T follicular helper cell (primary cell): ENCODE results near the gene CNOT1.

Experiments
- DNase-seq: peaks from one replicate; pipeline ENCODE4 v3.0.0-alpha.2; 2020; ENCODE audit warnings: low read depth

Gene CNOT1

GRCh38 chr16:58516768-58517107 lies 112.9 kb downstream of the CNOT1 start:
- DNase-seq: no peak

- DNase-seq: peak; percentile 25
Observed at GRCh38 chr16:58515871-58516767, 113.5 kb downstream of the CNOT1 start.

- peak; percentile 45 for DNase-seq
Observed at GRCh38 chr16:58515125-58515870, 114.3 kb downstream of the CNOT1 start, which contains the start of gene SETD6. Gene SETD6 (plus strand): TSS chr16:58515517. CDS start chr16:58515538, 21 bp downstream.

GRCh38 chr16:58513874-58514273 lies 115.8 kb downstream of the CNOT1 start:
- DNase-seq: no peak

- DNase-seq: peak; percentile 73
Observed at GRCh38 chr16:58511933-58512815, 117.5 kb downstream of the CNOT1 start.

- no peak for DNase-seq
Observed at GRCh38 chr16:58510776-58511628, 118.6 kb downstream of the CNOT1 start.

- DNase-seq: no peak
Observed at GRCh38 chr16:58510097-58510775, 119.4 kb downstream of the CNOT1 start.

- no peak for DNase-seq
Observed at GRCh38 chr16:58509256-58510096, 120.2 kb downstream of the CNOT1 start.

GRCh38 chr16:58508671-58509251 lies 120.9 kb downstream of the CNOT1 start:
- DNase-seq: no peak

- no peak for DNase-seq
Observed at GRCh38 chr16:58507963-58508670, 121.5 kb downstream of the CNOT1 start.

GRCh38 chr16:58507195-58507962 lies 122.2 kb downstream of the CNOT1 start:
- no peak for DNase-seq

- no peak for DNase-seq
Observed at GRCh38 chr16:58506241-58507194, 123.1 kb downstream of the CNOT1 start.

GRCh38 chr16:58503863-58504688 lies 125.5 kb downstream of the CNOT1 start:
- no peak for DNase-seq

GRCh38 chr16:58503166-58503862 lies 126.3 kb downstream of the CNOT1 start:
- no peak for DNase-seq
